OCI-LY3 (cell line): ENCODE measurements around the gene ACSM5.

Source experiments
- H2AFZ ChIP-seq: fragments of 200-600, 300-600 bp; shearing (Covaris generic); 2 replicates; pipeline ENCODE4 v1.6.0; 2014; ENCODE audit warnings: antibody characterized with exemption, low read depth, low read length
- H3K27ac ChIP-seq: fragments of 200-600, 300-600 bp; sonication (generic); 2 replicates; pipeline ENCODE4 v1.5.1; 2014; ENCODE audit warnings: mild to moderate bottlenecking, low read length, moderate library complexity, mixed read lengths
- H3K27me3 ChIP-seq: fragments of 200-600, 300-600 bp; sonication (generic); 2 replicates; pipeline ENCODE4 v1.6.1; 2014; ENCODE audit warnings: low read depth, low read length, mixed read lengths
- H3K36me3 ChIP-seq: fragments of 200-600, 300-600 bp; sonication (generic); replicated peaks from 2 replicates; pipeline ENCODE3; 2014; ENCODE audit warnings: low read depth, low read length, mixed read lengths
- H3K4me1 ChIP-seq: fragments of 300-600, 200-600 bp; sonication (generic); 2 replicates; pipeline ENCODE4 v1.6.1; 2014; ENCODE audit warnings: low read length, mixed read lengths
- H3K4me2 ChIP-seq: fragments of 200-600, 300-600 bp; sonication (generic); 2 replicates; pipeline ENCODE4 v1.6.1; 2014; ENCODE audit warnings: low read length, mixed read lengths
- H3K4me3 ChIP-seq: fragments of 300-600, 200-600 bp; sonication (generic); 2 replicates; pipeline ENCODE4 v1.5.1; 2014; ENCODE audit warnings: antibody characterized with exemption, mild to moderate bottlenecking, low read length, moderate library complexity
- H3K79me2 ChIP-seq: fragments of 300-600, 200-600 bp; shearing (Covaris generic); 2 replicates; pipeline ENCODE4 v1.6.1; 2014; ENCODE audit warnings: mild to moderate bottlenecking, low read length, mixed read lengths
- H3K9ac ChIP-seq: fragments of 300-600, 200-600 bp; shearing (Covaris generic); 2 replicates; pipeline ENCODE4 v1.6.0; 2014; ENCODE audit warnings: mild to moderate bottlenecking, low read length, moderate library complexity
- H3K9me3 ChIP-seq: fragments of 200-600, 300-600 bp; shearing (Covaris generic); 2 replicates; pipeline ENCODE4 v1.6.1; 2014; ENCODE audit warnings: low read length, mixed read lengths; ENCODE audit not compliant: insufficient read depth
- H4K20me1 ChIP-seq: fragments of 200-600, 300-600 bp; sonication (generic); 2 replicates; pipeline ENCODE4 v1.6.1; 2016; ENCODE audit warnings: low read length, mixed read lengths; ENCODE audit not compliant: insufficient read depth
- CTCF ChIP-seq: fragments of 200-600, 300-600 bp; sonication (generic); IDR thresholded peaks from 2 replicates; pipeline ENCODE4 v1.5.1; 2014; ENCODE audit warnings: antibody characterized with exemption, low read length, low read depth
- EZH2phosphoT487 ChIP-seq: fragments of 200-600 bp; shearing (Covaris generic); IDR thresholded peaks from 2 replicates; pipeline ENCODE4 v1.6.1; 2018; ENCODE audit warnings: antibody characterized with exemption, mixed run types, low read depth

Gene ACSM5

GRCh38 chr16:20395946-20396345 lies 13.4 kb upstream of the ACSM5 start:
- H3K4me2 ChIP-seq: no peak overlapping the region
- H3K9me3 ChIP-seq: no peaks in the 10 kb centered on the region
- no peak overlapping the region for H2AFZ ChIP-seq
- H3K27me3 ChIP-seq: no peaks in the 10 kb centered on the region
- no peaks in the 10 kb centered on the region for H3K4me1 ChIP-seq
- H3K9ac ChIP-seq: no peak overlapping the region
- no peaks in the 10 kb centered on the region for H3K36me3 ChIP-seq
- H3K79me2 ChIP-seq: no peaks in the 10 kb centered on the region
- TF ChIP-seq EZH2phosphoT487: no peak
- no peaks in the 10 kb centered on the region for H4K20me1 ChIP-seq
- no peak overlapping the region for H3K27ac ChIP-seq
- H3K4me3 ChIP-seq: no peak overlapping the region

- Histone ChIP-seq H3K4me1 (no peaks in the 10 kb centered on the region), H3K27me3 (no peaks in the 10 kb centered on the region), H3K9ac (no peak overlapping the region), H2AFZ (no peak overlapping the region), H3K4me3 (no peak overlapping the region), H3K27ac (no peak overlapping the region), H4K20me1 (no peaks in the 10 kb centered on the region), H3K36me3 (no peaks in the 10 kb centered on the region), H3K4me2 (no peak overlapping the region), H3K79me2 (no peaks in the 10 kb centered on the region), H3K9me3 (no peaks in the 10 kb centered on the region)
- TF ChIP-seq CTCF: no peak
- no peak for TF ChIP-seq EZH2phosphoT487
Observed at GRCh38 chr16:20396846-20397467, 12.4 kb upstream of the ACSM5 start.

GRCh38 chr16:20397468-20398074 lies 11.8 kb upstream of the ACSM5 start:
- Histone ChIP-seq H3K9ac (no peak overlapping the region), H3K27me3 (no peaks in the 10 kb centered on the region), H3K79me2 (no peaks in the 10 kb centered on the region), H3K4me1 (no peaks in the 10 kb centered on the region), H3K9me3 (no peaks in the 10 kb centered on the region), H4K20me1 (no peaks in the 10 kb centered on the region), H2AFZ (no peak overlapping the region), H3K27ac (no peak overlapping the region), H3K4me3 (no peak overlapping the region), H3K36me3 (no peaks in the 10 kb centered on the region), H3K4me2 (no peak overlapping the region)
- no peak for TF ChIP-seq EZH2phosphoT487
- no peak for TF ChIP-seq CTCF

- H3K4me1 ChIP-seq: no peaks in the 10 kb centered on the region
- no peak overlapping the region for H2AFZ ChIP-seq
- no peak overlapping the region for H3K4me3 ChIP-seq
- H3K9ac ChIP-seq: no peak overlapping the region
- no peaks in the 10 kb centered on the region for H3K27me3 ChIP-seq
- H3K4me2 ChIP-seq: no peak overlapping the region
- TF ChIP-seq CTCF (no peak), EZH2phosphoT487 (no peak)
- H3K36me3 ChIP-seq: no peaks in the 10 kb centered on the region
- no peaks in the 10 kb centered on the region for H3K9me3 ChIP-seq
- no peak overlapping the region for H3K27ac ChIP-seq
- no peaks in the 10 kb centered on the region for H3K79me2 ChIP-seq
- H4K20me1 ChIP-seq: no peaks in the 10 kb centered on the region
Observed at GRCh38 chr16:20398603-20399002, 10.7 kb upstream of the ACSM5 start.
